ENCODE data around the gene ZNF462.

Gene ZNF462

GRCh38 chr9:106920091-106920490, 57.1 kb downstream of the ZNF462 start:
- no peak for DNase-seq (ENCODE audit: low read depth, low spot score)
- no peak overlapping the region for H3K4me3 ChIP-seq (ENCODE audit: low read depth, low read length)
- in situ Hi-C loops (cut with HindIII; ENCODE audit: low sequenced_read_pairs), result no loop called here
- TF ChIP-seq CTCF (IDR thresholded peaks at IDR 0.05; ENCODE audit: low read depth, low read length), result no peak

GRCh38 chr9:106920701-106921283, 57.8 kb downstream of the ZNF462 start:
- peak; percentile 40 for DNase-seq (ENCODE audit: low read depth, low spot score)
- no peak for TF ChIP-seq CTCF (IDR thresholded peaks at IDR 0.05; ENCODE audit: low read depth, low read length)
- H3K4me3 ChIP-seq (ENCODE audit: low read depth, low read length), result no peak overlapping the region
- in situ Hi-C loops (cut with HindIII; ENCODE audit: low sequenced_read_pairs), result no loop called here

- no peak for TF ChIP-seq CTCF (IDR thresholded peaks at IDR 0.05; ENCODE audit: low read depth, low read length)
- peak; percentile 80 for DNase-seq (ENCODE audit: low read depth, low spot score)
- H3K4me3 ChIP-seq (ENCODE audit: low read depth, low read length), result no peak overlapping the region
- in situ Hi-C loops (cut with HindIII; ENCODE audit: low sequenced_read_pairs), result no loop called here
Observed at GRCh38 chr9:106921341-106921899, 58.5 kb downstream of the ZNF462 start.

- TF ChIP-seq CTCF (IDR thresholded peaks at IDR 0.05; ENCODE audit: low read depth, low read length), result no peak
- no peak overlapping the region for H3K4me3 ChIP-seq (ENCODE audit: low read depth, low read length)
- DNase-seq (ENCODE audit: low read depth, low spot score), result peak; percentile 45
- in situ Hi-C loops (cut with HindIII; ENCODE audit: low sequenced_read_pairs), result no loop called here
Observed at GRCh38 chr9:106922026-106922425, 59.1 kb downstream of the ZNF462 start.

GRCh38 chr9:106925392-106925791, 62.4 kb downstream of the ZNF462 start:
- in situ Hi-C loops (cut with HindIII; ENCODE audit: low sequenced_read_pairs), result no loop called here
- H3K4me3 ChIP-seq (ENCODE audit: low read depth, low read length), result no peak overlapping the region
- no peak for DNase-seq (ENCODE audit: low read depth, low spot score)
- no peak for TF ChIP-seq CTCF (IDR thresholded peaks at IDR 0.05; ENCODE audit: low read depth, low read length)

- H3K4me3 ChIP-seq (ENCODE audit: low read depth, low read length), result no peak overlapping the region
- no peak for TF ChIP-seq CTCF (IDR thresholded peaks at IDR 0.05; ENCODE audit: low read depth, low read length)
- no peak for DNase-seq (ENCODE audit: low read depth, low spot score)
- in situ Hi-C loops (cut with HindIII; ENCODE audit: low sequenced_read_pairs), result no loop called here
Observed at GRCh38 chr9:106927916-106928315, 65.0 kb downstream of the ZNF462 start.

Data from astrocyte of the spinal cord (primary cell).